Measurements from ENCODE around the gene MTMR12. TPM values are rescaled to one million over a fixed set of nuclear protein-coding genes. Genes with fewer than 3 reads are reported as not detected.

The MTMR12 gene
- total and polyA plus RNA-seq, 2 donors (not counting 3 experiments of a cell fraction or from before 2014, with no cell fraction given): 18.2 to 38.6 TPM

DNA sequence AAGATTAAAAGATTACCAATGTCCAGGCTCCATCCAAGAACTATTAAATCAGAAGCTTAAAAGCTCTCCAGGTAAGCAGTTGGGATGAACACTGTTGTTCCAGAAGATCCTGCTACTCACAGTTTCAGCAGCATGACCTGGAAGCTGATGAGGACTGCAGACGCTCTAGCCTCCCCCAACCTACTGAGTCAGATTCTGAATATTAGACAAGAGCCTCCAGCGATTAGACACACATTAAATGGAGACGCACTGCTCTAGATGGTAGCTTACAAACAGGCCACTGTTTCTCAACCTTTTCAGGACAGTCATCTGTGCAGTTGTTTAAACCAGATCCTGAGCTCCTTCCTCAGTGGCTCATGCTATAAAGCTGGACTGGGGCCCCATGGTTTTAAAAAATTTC lies 54.3 kb downstream of the MTMR12 start:
- POLR2A ChIA-PET: interaction anchor here (0.6 kb wide), 1 partner anchor 26 kb away, joined by 3 read pairs; no protein-coding TSS in a partner anchor
- BruUV-seq (replicated peaks): no TSS peak
- dilution Hi-C loops (cut with MboI; ENCODE audit: extremely low pct_ligation_motif_present, low sequenced_read_pairs): no loop called here

More for the DNA sequence above, 54.3 kb downstream of the MTMR12 start:
- no peaks in the 10 kb centered on the region for H4K20me1 ChIP-seq (replicated peaks; ENCODE audit: control insufficient read depth, extremely low read depth, insufficient read depth, low read length)
- H3K4me2 ChIP-seq (ENCODE audit: insufficient read depth, low read length): no peak overlapping the region
- intact Hi-C loops (cut with micrococcal nuclease): no loop called here
- no peaks in the 10 kb centered on the region for H3K9me3 ChIP-seq (replicated peaks; ENCODE audit: control insufficient read depth, insufficient read depth, low read length)
- CTCF ChIA-PET: interaction anchor here (0.7 to 1.3 kb wide), 4 partner anchors 16 to 232 kb away, joined by 3 to 7 read pairs (median 4); no protein-coding TSS in a partner anchor
- no peak overlapping the region for H3K27ac ChIP-seq (ENCODE audit: insufficient read depth, low read depth, low read length)
- no peak overlapping the region for H2AFZ ChIP-seq (ENCODE audit: low read depth, low read length)
- FAIRE-seq: no peak
- no peaks in the 10 kb centered on the region for H3K9me1 ChIP-seq (replicated peaks; ENCODE audit: control insufficient read depth, extremely low read depth, insufficient read depth, low read length)
- no peak overlapping the region for H3K4me3 ChIP-seq (replicated peaks in 1 of 3; ENCODE audit: insufficient read depth in 1 of 3, low read depth in 1 of 3, low read length in 3 of 3)
- no peaks in the 10 kb centered on the region for H3K79me2 ChIP-seq (ENCODE audit: control insufficient read depth, insufficient read depth, low read length)
- H3K9ac ChIP-seq (replicated peaks; ENCODE audit: extremely low read depth, insufficient read depth, low read length): no peak overlapping the region
- H3K36me3 ChIP-seq (ENCODE audit: control insufficient read depth in 2 of 2, extremely low read depth in 1 of 2, insufficient read depth in 2 of 2, low read length in 2 of 2): peaks cover 5 to 29% of the 10 kb centered on the region in 2 experiments
- peaks cover 3% of the 10 kb centered on the region for H3K4me1 ChIP-seq (ENCODE audit: control insufficient read depth, extremely low read depth, insufficient read depth, low read length)
- TF ChIP-seq, protein P1, sequence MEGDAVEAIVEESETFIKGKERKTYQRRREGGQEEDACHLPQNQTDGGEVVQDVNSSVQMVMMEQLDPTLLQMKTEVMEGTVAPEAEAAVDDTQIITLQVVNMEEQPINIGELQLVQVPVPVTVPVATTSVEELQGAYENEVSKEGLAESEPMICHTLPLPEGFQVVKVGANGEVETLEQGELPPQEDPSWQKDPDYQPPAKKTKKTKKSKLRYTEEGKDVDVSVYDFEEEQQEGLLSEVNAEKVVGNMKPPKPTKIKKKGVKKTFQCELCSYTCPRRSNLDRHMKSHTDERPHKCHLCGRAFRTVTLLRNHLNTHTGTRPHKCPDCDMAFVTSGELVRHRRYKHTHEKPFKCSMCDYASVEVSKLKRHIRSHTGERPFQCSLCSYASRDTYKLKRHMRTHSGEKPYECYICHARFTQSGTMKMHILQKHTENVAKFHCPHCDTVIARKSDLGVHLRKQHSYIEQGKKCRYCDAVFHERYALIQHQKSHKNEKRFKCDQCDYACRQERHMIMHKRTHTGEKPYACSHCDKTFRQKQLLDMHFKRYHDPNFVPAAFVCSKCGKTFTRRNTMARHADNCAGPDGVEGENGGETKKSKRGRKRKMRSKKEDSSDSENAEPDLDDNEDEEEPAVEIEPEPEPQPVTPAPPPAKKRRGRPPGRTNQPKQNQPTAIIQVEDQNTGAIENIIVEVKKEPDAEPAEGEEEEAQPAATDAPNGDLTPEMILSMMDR (IDR thresholded peaks at IDR 0.05; ENCODE audit: extremely low read depth in 1 of 2, insufficient read depth in 1 of 2, low read depth in 1 of 2, low read length in 2 of 2): no peak
- no peak for TF ChIP-seq POLR2A (IDR thresholded peaks at IDR 0.05; ENCODE audit: low read depth, low read length)
- TF ChIP-seq FOS (IDR thresholded peaks at IDR 0.05; ENCODE audit: borderline replicate concordance, insufficient read depth, low read length): no peak
- TF ChIP-seq EZH2 (IDR thresholded peaks at IDR 0.05; ENCODE audit: borderline replicate concordance, low read depth, low read length, severe bottlenecking): no peak
- TF ChIP-seq POLR2AphosphoS5 (IDR thresholded peaks at IDR 0.05; ENCODE audit: insufficient read depth, low read depth, low read length): no peak
- no peak for TF ChIP-seq JUN (IDR thresholded peaks at IDR 0.05; ENCODE audit: borderline replicate concordance, insufficient read depth, insufficient read length, low read depth)
- TF ChIP-seq MYC (IDR thresholded peaks at IDR 0.05; ENCODE audit: low read depth, low read length): no peak
- no peak for TF ChIP-seq GATA2 (IDR thresholded peaks at IDR 0.05; ENCODE audit: insufficient read depth, insufficient read length, low read depth, low read length)
- TF ChIP-seq, protein P2, sequence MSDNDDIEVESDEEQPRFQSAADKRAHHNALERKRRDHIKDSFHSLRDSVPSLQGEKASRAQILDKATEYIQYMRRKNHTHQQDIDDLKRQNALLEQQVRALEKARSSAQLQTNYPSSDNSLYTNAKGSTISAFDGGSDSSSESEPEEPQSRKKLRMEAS (IDR thresholded peaks at IDR 0.05; ENCODE audit: insufficient read depth, insufficient read length): no peak
- no peak for DNase-seq (ENCODE audit: low read depth, low spot score)
- H3K27me3 ChIP-seq (ENCODE audit: control insufficient read depth in 2 of 2, insufficient read depth in 2 of 2, low read length in 2 of 2): no peaks in the 10 kb centered on the region
